Medulla oblongata (tissue), 1 donor: Measurements from ENCODE around the gene NOP56.
"Not testable (repeated sequence)": the region's sequence is repeated elsewhere in the genome, so short reads cannot be mapped to it uniquely, and the experiment has no call there.

Experiments used
- DNase-seq: peaks from one replicate; pipeline ENCODE4 v3.0.0-alpha.2; 2015; ENCODE audit errors: extremely low spot score

NOP56 gene

DNA sequence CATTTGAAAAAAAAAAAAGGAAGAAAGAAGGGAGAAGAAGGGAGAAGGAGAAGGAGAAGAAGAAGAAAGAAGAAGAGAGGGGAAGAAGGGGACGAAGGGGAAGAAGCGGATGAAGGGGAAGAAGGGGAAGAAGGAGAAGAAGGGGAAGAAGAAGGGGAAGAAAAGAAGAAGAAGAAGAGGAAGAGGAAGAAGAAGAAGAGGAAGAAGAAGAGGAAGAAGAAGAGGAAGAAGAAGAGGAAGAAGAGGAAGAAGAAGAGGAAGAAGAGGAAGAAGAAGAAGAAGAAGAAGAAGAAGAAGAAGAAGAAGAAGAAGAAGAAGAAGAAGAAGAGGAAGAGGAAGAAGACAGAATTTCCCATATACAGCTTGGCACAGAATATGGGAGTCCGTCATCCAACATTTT is 29.6 kb downstream of the NOP56 start:
- not testable (repeated sequence) for DNase-seq

DNA sequence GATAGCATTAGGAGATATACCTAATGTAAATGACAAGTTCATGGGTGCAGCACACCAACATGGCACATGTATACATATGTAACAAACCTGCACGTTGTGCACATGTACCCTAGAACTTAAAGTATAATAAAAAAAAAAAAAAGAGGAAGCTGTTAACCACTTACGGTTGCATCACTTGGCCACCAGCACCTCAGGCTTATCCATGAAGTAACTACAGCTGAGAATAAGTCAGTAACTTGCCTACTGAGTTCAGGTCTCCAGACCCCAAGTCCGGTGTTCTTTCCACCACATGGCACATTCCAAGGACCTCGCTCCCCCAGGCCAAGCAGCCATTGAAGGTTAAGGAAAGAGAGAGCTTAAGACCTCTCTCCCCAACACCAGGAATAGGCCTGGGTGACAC is 32.4 kb downstream of the NOP56 start:
- DNase-seq, result not testable (repeated sequence)

DNA sequence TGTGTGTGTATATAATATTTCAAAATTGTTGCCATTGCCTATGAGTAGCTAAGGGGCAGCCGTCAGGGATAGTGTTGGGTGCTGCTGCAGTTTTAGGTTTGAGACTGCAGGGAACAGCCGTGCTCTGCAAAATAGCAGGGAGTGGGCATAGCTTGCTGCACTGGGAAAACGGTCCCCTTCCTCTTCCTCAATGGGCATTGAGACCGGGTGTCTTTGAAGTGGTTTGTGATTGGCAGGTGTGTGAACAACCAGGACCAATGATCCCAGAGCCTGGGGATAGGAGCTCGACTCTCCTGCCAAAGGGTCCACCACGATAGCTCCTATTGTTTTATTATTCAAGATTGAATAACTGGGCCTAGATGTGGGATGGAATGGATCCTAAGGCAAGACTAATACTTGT is 35.1 kb downstream of the NOP56 start:
- DNase-seq, result no peak

DNA sequence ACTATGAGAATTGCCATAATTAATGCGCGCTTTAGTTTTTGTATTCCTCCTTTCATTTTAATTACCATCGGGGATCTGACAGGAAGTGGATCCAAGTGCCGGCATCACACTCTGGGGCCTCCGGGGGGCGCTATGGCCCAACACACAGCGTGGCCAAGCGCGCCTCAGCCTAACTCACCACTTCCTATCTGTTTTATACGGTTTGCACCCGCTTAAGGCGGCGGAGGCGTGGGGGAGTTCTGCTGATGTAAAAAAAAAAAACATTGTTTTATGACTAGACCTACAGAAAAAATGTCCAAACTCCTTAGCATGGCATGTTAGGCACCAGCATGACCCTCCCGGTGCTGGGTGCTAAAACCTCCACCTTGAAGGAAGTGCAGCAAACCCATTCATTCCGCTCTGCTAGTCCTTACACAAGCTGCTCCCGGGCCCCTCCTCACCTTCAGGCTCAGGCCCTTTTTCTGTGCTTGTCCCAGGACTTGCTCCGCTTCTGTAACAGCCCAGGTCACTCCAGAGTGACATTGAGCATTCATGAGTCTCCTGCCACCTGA is 35.7 kb downstream of the NOP56 start:
- peak; percentile 64 for DNase-seq

DNA sequence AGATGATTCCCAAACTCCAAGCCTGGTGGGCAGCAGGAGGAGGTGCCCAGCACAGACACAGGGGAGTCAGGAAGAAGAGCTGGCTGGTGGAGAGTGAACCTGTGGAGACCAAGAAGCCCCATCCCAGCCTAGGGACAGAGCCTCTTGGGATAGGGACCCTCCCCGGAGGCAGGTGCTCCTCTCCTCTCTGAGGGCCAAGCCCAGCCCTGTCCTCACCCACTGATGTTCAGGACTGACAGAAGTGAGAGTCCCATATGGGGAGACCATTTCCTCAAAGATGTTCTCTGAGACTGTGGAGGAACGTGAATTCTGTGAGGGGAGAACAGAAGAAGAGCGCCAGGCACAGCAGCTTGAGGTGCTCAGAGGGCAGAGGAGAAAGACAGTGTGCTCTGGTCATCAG is 37.8 kb downstream of the NOP56 start:
- DNase-seq, result no peak

DNA sequence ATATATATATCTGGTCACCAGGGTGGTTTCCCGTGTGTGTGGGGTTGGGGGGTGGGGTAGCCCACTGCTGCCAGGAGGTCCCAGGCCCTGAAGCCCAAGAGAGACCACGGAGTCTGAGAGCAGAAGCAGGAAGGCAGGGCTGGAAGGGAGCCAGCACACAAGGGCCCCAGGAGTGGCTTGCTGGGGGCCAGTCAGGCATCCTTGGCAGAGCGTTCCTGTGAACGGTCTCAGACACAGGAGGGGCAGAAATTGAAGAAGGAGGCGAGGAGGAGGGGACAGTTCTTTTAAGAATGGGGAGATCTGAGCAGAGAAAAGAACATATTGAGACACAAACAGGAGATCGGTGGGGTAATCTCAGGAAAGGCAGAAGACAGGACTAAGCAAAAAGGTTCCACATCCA is 38.3 kb downstream of the NOP56 start:
- DNase-seq, result no peak

DNA sequence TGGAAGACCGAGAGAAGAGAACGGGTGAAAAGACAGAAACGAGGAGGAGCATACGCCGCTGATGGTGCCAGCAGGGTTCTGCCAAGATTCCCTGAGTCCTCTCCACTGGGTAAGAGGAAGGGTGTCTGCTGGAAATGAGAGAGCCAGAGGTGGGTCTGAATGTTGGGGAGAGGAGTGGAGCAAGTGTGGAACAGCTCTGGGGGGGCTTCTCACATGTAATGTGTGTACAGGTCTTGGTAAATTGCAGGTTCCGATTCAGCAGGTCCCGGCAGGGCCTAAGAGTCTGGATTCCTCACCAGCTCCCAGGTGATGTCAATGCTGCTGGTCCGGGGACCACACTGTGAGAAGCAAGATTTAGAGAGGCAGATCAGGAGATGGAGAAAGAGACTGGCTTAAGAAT is 38.7 kb downstream of the NOP56 start:
- DNase-seq, result no peak

DNA sequence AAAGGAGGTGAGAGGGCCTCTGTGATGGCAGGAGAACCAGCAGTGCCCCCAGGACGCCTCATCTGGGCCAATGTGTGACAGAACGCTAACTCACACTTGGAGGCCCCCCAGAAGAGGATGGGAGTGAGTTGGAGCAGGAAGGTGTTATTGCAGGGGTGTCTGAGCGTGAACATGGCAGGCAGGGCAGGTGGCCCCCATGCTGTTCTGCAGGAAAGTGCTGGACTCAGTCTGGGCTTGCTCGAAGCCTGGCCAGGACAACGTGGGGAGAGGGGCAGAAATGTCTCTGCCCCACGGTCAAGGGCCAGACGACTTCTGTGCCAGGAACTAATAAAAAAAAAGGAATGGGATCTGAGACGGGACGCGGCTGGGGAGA is 39.2 kb downstream of the NOP56 start:
- DNase-seq, result no peak

DNA sequence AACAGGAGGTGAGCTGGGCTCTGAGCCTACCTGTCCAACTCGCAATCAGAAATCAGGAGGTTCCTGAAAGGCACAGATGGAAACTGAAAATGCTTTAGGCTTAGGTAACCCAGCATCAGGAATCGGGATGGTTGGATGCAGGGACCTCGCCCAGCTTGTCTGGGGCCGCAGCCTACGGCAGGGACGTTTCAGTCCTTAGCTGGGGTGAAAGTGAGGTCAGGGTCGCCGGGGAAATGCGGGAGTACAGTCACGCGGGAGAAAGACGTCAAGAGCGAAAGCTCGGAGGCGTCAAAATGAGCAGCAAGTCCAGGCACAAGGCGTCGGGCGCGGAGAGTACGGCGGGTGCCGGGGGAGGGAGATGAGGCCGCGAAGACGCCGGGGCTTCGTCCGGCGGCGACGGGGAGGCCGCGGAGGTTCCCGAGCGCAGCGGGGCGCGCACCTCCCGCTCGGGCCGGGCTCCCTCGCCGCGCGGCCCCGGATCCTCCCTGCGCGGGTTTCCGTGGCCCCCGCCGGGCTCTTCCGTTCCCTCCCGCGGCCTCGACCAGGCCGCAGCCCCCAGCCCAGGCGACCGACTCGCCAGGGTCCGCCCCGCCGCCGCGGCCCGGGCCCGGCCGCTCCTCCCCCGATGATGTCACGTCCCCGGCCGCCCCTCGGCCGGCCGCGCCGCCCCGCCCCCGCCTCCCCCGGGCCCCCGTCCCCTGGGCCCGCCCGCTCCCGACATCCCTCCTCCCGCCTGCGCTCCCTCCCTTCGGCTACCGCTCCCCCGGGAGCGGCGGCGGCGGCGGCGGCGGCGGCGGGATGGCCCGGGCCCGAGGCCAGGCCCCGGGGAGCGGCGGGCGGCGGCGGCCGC is 39.8 kb downstream of the NOP56 start, which contains the start of gene EBF4:
EBF4 (plus strand) TSS at position 745 of the 850 bp plus-strand sequence. CDS start 866 bp downstream, outside the sequence.
- DNase-seq, result peak; percentile 30

DNA sequence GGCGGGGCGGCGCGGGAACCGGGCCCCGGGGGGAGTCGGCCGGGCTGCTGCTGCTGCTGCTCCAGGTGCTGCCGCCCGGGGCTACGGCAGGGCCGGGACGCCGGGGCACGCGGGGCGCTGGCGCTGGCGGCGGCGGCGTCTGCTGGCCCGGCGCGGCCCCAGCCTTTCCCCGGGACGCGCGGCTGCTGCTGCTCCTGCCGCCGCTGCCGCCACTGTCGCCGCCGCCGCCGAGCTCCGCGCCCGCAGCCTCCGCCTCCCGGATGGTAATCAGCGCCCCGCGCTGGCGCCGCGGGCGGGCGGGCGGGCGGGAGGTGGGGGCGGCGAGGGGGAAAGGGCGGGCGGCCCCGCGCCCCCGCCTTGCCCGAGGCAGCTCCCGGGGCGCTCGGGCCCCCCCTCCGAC is 40.5 kb downstream of the NOP56 start:
- DNase-seq, result no peak

DNA sequence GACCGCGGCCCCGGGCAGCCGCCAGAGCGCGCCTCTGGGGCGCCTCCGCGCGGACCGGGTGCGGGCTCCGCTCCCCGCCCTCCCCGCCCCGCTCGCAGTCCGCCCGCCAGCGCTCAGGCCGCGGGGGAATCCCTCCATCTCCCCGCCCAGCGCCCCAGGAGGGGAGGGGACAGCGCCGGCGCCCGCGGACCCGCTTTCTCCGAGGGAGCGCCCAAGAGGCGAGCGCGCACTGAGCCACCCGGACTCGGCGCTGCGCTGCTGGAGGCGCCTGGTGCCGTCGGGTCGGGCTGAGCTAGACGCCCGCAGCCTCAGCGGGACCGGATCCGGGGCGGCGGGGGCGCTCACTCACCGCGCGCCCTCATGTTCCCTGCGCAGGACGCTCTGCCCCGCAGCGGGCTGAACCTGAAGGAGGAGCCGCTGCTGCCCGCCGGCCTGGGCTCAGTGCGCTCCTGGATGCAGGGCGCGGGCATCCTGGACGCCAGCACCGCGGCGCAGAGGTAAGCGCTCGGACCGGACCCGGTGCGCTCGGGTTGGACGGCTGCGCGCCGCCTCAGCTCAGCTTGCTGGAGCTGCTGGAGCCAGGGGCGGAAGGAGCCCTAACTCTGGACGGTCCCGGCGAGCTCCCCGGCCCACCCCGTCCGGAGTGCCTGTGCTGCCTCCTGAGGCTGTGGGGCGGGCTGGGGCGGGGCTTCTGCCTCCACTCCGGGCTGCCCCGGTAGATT is 41.0 kb downstream of the NOP56 start:
- DNase-seq, result peak; percentile 55

DNA sequence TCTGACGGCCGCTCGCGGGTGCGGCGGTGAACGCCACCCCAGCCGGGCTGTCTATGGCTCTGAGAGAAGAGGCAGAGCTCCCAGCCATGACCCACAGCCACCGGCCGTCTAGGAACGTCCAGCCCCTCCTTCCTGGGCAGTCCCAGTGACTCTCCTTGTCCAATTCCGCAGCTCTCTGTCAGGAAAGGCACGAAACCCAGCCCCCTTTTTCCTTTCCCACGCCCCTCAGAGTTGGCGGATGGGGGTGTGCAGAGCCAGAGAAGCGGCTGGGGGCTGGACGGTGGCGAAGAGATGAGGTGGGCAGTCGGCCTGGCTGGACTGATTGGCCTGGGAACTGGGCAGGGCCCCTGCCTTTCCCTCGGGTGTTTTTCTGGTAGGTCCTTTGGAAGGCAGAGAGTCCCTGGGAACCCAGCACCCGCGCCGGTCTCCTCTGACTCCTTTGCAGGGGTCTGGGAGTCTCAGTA is 41.6 kb downstream of the NOP56 start:
- DNase-seq, result no peak

DNA sequence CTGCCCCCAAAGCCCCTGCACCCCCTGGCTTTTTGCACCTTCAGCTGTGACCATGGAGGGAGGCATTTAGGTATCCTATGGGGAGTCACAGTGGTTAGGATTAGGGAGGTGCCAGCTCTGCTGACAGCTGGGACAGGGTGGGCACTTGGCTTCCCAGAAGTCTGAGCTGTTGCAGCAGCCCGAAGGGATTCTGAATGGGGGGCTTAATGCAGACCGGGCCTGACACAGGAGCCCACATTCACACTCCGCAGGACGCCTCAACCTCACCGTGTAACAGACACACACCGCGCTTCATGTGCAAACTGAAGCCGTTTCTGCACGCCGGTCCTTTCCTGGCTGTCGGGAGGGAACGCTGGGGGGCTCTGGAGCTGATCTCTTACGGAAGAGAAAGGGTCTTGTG is 42.1 kb downstream of the NOP56 start:
- DNase-seq, result no peak

DNA sequence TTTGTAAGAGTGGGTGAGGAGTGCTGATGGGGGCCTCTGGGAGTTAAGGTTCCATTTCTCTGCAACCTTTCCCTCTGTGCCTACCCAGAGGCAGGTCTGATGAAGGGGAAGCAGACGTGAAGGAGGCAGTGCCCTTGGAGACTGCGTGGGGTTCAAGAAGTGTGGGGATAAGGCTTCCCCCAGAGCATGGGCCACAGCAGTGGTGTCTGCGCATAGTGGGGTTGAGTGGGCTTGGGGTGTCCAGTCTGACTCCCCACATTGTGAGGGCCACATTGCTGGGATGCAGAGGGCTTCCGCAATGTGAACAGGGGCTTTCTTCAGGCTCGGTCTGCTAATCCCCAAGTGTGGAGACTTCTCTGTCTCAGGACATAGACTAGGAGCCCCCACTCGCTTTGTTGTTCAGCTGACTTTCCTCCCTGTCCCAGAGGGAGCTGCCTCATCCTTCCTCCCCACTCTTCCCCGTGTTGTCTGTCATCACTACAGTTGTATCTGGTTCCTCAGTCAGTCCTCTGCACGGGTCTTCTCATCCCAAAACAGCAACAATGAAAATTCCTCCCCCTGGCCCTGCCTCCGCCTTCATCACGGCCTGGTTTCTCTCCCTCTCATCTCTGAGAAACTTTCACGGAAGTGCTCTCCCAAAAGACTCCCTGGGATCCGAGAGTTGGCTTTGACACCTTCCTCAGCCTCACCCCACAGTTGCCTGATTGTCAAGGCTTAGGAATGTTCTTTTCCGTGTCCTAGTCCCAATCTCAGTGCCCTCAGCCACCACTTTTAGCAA is 43.0 kb downstream of the NOP56 start:
- no peak for DNase-seq

DNA sequence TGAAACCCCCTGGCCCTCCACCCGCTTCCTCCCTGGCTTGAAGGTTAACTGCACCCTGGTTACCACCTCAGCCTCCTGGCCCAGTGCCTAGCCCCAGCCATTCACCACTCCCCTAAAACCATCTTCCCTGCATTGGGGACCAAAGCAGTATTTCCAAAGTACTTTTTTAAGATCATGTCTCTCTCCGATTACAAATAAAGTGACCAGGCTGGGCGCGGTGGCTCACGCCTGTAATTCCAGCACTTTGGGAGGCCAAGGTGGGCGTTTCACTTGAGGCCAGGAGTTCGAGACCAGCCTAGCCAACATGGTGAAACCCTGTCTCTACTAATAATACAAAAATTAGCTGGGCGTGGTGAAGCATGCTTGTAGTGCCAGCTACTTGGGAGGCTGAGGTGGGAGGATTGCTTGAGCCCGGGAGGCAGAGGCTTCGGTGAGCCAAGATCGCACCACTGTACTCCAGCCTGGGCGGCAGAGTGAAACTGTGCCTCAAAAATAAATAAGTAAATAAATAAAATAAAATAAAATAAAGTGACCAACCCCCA is 43.6 kb downstream of the NOP56 start:
- DNase-seq, result not testable (repeated sequence)

DNA sequence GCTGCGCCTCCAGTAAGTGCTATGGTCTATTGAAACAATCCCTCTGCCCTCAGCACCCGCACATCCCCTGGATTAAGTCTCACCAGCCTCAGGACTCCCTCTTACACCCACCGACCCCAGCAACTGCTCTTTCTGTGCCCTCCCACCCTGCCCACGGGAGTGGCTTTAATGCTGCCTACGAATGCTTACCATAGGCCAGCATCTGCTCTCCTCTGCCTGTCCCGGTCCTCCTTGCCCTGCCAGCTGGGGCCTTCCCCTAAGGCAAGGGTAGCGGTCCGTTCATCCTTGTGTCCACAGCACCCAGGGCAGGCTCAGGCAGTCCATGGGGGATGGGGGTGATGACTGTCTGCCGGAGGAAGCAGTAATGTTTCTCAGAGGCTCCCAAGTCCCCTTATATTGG is 44.2 kb downstream of the NOP56 start:
- DNase-seq, result no peak

DNA sequence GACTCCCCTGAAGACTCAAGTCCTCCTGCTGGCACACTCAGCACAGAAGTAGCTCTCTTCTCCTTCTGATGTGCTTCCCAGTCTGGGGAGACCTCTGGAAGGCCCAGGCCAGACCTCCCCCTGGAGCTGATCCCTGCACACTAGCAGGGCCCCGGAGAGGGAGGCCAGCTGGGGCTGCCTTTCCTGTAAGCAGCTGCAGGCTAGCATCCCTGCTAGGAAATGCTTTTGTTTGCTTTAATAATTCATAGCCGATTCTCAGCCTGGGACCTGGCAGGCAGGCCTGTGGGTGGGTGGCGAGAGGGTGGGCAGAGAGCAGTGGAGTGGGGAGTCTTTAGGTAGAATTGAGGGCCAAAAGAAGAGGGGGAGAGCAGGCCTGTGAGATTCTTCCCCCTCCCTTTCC is 45.3 kb downstream of the NOP56 start:
- DNase-seq, result no peak

DNA sequence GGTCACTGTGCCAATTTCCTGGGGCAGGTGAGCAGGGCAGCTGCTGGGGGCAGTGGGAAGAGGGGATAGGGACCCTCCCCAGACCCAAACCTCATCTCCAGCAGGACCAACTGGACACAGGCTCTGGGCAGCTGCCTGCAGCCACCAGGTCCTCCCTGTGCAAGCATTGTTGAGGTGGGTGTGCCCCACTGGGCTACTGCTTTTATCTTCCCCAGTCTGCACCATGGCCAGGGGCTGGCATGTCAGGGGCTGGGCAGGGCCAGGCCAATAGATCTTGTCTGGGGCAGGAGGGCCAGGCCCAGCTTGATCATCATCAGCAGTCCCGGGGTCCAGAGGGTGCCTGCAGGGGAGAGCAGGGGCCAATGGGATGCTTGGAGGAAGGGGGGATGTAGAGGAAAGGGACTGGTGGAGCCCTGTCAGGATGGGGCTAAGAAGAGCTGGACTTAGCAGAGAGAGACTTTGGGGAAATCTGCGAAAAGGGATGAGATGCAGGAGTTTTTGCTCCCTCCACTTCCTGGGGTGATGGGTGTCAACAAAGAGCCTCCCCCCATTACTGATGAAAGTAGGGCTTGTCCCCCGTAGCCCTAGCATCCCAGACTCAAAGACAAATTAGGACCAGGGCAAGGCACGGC is 45.9 kb downstream of the NOP56 start:
- DNase-seq, result no peak

DNA sequence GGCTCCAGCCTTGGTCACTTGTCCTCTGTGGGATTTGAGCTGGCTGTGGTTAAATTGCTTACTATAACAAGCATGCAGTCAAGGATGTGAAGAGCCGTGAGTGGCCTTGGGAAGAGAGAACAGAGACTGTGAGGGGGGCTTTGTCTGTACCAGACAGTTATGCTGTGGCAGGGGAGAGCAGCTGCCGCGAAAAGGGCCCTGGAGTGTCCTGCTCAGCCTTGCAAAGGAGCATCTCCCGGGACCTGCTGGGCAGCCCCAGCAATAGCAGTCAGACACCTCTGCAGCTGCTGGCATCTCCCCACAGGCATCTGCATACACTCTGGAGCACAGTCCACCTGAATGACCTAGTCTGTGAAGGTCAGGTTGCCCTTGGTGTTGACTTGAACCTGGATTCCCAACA is 46.5 kb downstream of the NOP56 start:
- no peak for DNase-seq

DNA sequence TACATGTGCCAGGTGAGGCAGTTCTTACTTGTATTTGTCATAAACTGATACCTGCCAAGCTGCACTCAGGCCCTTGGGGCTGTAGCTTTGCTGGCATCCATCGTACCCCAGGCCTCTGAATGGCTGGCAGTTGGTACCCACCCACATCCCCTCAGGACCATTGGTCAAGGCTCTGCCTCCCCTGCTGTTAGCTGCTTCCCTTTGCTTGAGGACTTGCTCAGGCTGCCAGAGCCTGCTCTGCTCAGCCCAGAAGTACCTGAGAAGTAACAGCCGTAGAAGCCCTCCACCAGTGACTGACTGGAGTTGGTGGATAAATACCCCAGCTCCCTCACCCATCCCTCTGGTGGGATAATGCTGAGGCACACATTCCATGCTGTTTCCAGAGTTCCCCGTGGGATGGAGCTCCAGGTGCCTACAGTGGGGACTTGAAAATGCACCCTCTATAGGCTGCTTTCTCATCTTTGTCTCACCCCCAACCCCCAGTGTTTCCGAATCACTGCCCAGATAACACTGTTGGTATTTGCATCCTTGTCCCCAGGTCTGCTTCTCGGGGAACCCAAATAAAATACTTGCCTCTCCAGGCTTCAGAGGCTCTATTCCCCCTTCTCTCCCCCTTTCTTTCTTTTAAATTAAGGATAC is 47.5 kb downstream of the NOP56 start:
- DNase-seq, result no peak
